ENCODE data around the gene TECTB. TPM values are rescaled to one million over a fixed set of nuclear protein-coding genes. Genes with fewer than 3 reads are reported as not detected.

TECTB gene
- total RNA-seq, 1 donor from 2014 or later, result not detected

- no peak for ATAC-seq (ENCODE audit: low read depth)
These were observed 30.7 kb downstream of the TECTB start for GRCh38 chr10:112313911-112314310.

GRCh38 chr10:112314822-112315474 is 31.7 kb downstream of the TECTB start:
- Mint-ChIP-seq H3K4me3 (no peak overlapping the region), H3K36me3 (ENCODE audit: low read depth) (no peaks in the 10 kb centered on the region), H3K9me3 (no peaks in the 10 kb centered on the region), H3K27ac (no peak overlapping the region), H3K4me1 (no peaks in the 10 kb centered on the region), H3K27me3 (peaks cover 12% of the 10 kb centered on the region)
- POLR2A ChIA-PET, result interaction anchor here (1.2 kb wide), 1 partner anchor 132 kb away, joined by 3 read pairs; the partner anchor contains the start of genes VTI1A and ZDHHC6
- CTCF ChIA-PET, result interaction anchor here (0.8 to 2.5 kb wide), 9 partner anchors 8 to 199 kb away, joined by 3 to 10 read pairs (median 3); no protein-coding TSS in a partner anchor
- peak; percentile 62 for ATAC-seq (ENCODE audit: low read depth)
- TF ChIP-seq CTCF (IDR thresholded peaks at IDR 0.05), result peak; percentile 31
- peak; percentile 34 for DNase-seq
- intact Hi-C loops (cut with micrococcal nuclease), result loop anchor here (1.0 to 10.0 kb wide), 6 partner anchors 120 to 1704 kb away; partner anchors contain the start of gene GPAM

More at GRCh38 chr10:112313911-112314310, 30.7 kb downstream of the TECTB start:
- Mint-ChIP-seq H3K27ac (no peak overlapping the region), H3K36me3 (ENCODE audit: low read depth) (no peaks in the 10 kb centered on the region), H3K27me3 (peaks cover 10% of the 10 kb centered on the region), H3K9me3 (no peaks in the 10 kb centered on the region), H3K4me3 (no peak overlapping the region), H3K4me1 (no peaks in the 10 kb centered on the region)
- ChIA-PET POLR2A (interaction anchor here (1.2 kb wide), 1 partner anchor 133 kb away, joined by 3 read pairs; the partner anchor contains the start of genes VTI1A and ZDHHC6), CTCF (interaction anchor here (0.9 to 2.5 kb wide), 3 partner anchors 10 to 198 kb away, joined by 3 to 10 read pairs (median 3); no protein-coding TSS in a partner anchor)
- no peak for TF ChIP-seq CTCF (IDR thresholded peaks at IDR 0.05)
- no peak for DNase-seq
- intact Hi-C loops (cut with micrococcal nuclease), result loop anchor here (1.0 to 10.0 kb wide), 5 partner anchors 121 to 1703 kb away; partner anchors contain the start of gene GPAM

GRCh38 chr10:112327678-112328077 is 44.5 kb downstream of the TECTB start:
- no peaks in the 10 kb centered on the region for H3K4me1 Mint-ChIP-seq
- peaks cover 23% of the 10 kb centered on the region for H3K27me3 Mint-ChIP-seq

GRCh38 chr10:112330162-112330561 is 47.0 kb downstream of the TECTB start:
- POLR2A ChIA-PET, result interaction anchor here (0.6 kb wide), 1 partner anchor 1839 kb away, joined by 3 read pairs; no protein-coding TSS in a partner anchor
- ATAC-seq (ENCODE audit: low read depth) (no peak), DNase-seq (no peak)
- CTCF ChIA-PET, result no interaction called here
- Mint-ChIP-seq H3K27ac (no peak overlapping the region), H3K27me3 (peaks cover 19% of the 10 kb centered on the region), H3K4me1 (no peaks in the 10 kb centered on the region), H3K4me3 (no peak overlapping the region), H3K9me3 (no peaks in the 10 kb centered on the region), H3K36me3 (ENCODE audit: low read depth) (no peaks in the 10 kb centered on the region)
- TF ChIP-seq CTCF (IDR thresholded peaks at IDR 0.05), result no peak
- intact Hi-C loops (cut with micrococcal nuclease), result no loop called here

More at GRCh38 chr10:112327678-112328077, 44.5 kb downstream of the TECTB start:
- Mint-ChIP-seq H3K36me3 (ENCODE audit: low read depth) (no peaks in the 10 kb centered on the region), H3K27ac (no peak overlapping the region), H3K4me3 (no peak overlapping the region), H3K9me3 (no peaks in the 10 kb centered on the region)
- intact Hi-C loops (cut with micrococcal nuclease), result no loop called here
- CTCF ChIA-PET, result no interaction called here
- TF ChIP-seq CTCF (IDR thresholded peaks at IDR 0.05), result no peak
- POLR2A ChIA-PET, result interaction anchor here (0.5 kb wide), 1 partner anchor 24 kb away, joined by 3 read pairs; no protein-coding TSS in a partner anchor
- ATAC-seq (ENCODE audit: low read depth) (no peak), DNase-seq (no peak)

- no peaks in the 10 kb centered on the region for H3K9me3 Mint-ChIP-seq
- POLR2A ChIA-PET, result no interaction called here
These were observed 47.5 kb downstream of the TECTB start for GRCh38 chr10:112330607-112331160.

More at GRCh38 chr10:112330607-112331160, 47.5 kb downstream of the TECTB start:
- Mint-ChIP-seq H3K4me3 (no peak overlapping the region), H3K36me3 (ENCODE audit: low read depth) (no peaks in the 10 kb centered on the region), H3K27ac (no peak overlapping the region), H3K27me3 (peaks cover 19% of the 10 kb centered on the region), H3K4me1 (no peaks in the 10 kb centered on the region)
- intact Hi-C loops (cut with micrococcal nuclease), result no loop called here
- ATAC-seq (ENCODE audit: low read depth) (no peak), DNase-seq (no peak)
- CTCF ChIA-PET, result no interaction called here
- TF ChIP-seq CTCF (IDR thresholded peaks at IDR 0.05), result no peak

All from activated B cell treated with CpG ODN at 0.5 μM for 24 hours (primary cell).